ENCODE results near the gene HHAT. TPM values are rescaled to one million over a fixed set of nuclear protein-coding genes. Genes with fewer than 3 reads are reported as not detected.

HHAT gene
- total RNA-seq, 1 donor from 2014 or later: 2.3 TPM

- H3K36me3 Mint-ChIP-seq (ENCODE audit: unreplicated experiment): peaks cover 7% of the 10 kb centered on the region
- peaks cover 13% of the 10 kb centered on the region for H3K4me1 Mint-ChIP-seq (ENCODE audit: low read depth, unreplicated experiment)
- peak overlapping the region; percentile 17 for H3K27ac Mint-ChIP-seq (ENCODE audit: unreplicated experiment)
- H3K27me3 Mint-ChIP-seq (ENCODE audit: unreplicated experiment): peaks cover 3% of the 10 kb centered on the region
- TF ChIP-seq, protein P1, sequence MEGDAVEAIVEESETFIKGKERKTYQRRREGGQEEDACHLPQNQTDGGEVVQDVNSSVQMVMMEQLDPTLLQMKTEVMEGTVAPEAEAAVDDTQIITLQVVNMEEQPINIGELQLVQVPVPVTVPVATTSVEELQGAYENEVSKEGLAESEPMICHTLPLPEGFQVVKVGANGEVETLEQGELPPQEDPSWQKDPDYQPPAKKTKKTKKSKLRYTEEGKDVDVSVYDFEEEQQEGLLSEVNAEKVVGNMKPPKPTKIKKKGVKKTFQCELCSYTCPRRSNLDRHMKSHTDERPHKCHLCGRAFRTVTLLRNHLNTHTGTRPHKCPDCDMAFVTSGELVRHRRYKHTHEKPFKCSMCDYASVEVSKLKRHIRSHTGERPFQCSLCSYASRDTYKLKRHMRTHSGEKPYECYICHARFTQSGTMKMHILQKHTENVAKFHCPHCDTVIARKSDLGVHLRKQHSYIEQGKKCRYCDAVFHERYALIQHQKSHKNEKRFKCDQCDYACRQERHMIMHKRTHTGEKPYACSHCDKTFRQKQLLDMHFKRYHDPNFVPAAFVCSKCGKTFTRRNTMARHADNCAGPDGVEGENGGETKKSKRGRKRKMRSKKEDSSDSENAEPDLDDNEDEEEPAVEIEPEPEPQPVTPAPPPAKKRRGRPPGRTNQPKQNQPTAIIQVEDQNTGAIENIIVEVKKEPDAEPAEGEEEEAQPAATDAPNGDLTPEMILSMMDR (IDR thresholded peaks at IDR 0.05; ENCODE audit: partially characterized antibody, unreplicated experiment): no peak
- peaks cover 2% of the 10 kb centered on the region for H3K9me3 Mint-ChIP-seq (ENCODE audit: unreplicated experiment)
- no peak overlapping the region for H3K4me3 Mint-ChIP-seq (ENCODE audit: unreplicated experiment)
- peak; percentile 32 for DNase-seq
Observed at GRCh38 chr1:210586771-210587170, 258.1 kb downstream of the HHAT start.

- H3K9me3 Mint-ChIP-seq (ENCODE audit: unreplicated experiment): peaks cover 2% of the 10 kb centered on the region
- peaks cover 3% of the 10 kb centered on the region for H3K27me3 Mint-ChIP-seq (ENCODE audit: unreplicated experiment)
- TF ChIP-seq, protein P1 (IDR thresholded peaks at IDR 0.05; ENCODE audit: partially characterized antibody, unreplicated experiment): no peak
- no peak for DNase-seq
- peaks cover 12% of the 10 kb centered on the region for H3K36me3 Mint-ChIP-seq (ENCODE audit: unreplicated experiment)
- H3K4me1 Mint-ChIP-seq (ENCODE audit: low read depth, unreplicated experiment): peaks cover 13% of the 10 kb centered on the region
- H3K4me3 Mint-ChIP-seq (ENCODE audit: unreplicated experiment): no peak overlapping the region
- H3K27ac Mint-ChIP-seq (ENCODE audit: unreplicated experiment): no peak overlapping the region
Observed at GRCh38 chr1:210587566-210587965, 258.9 kb downstream of the HHAT start.

GRCh38 chr1:210588357-210588756, 259.7 kb downstream of the HHAT start:
- Mint-ChIP-seq H3K4me1 (ENCODE audit: low read depth, unreplicated experiment) (peaks cover 13% of the 10 kb centered on the region), H3K27me3 (ENCODE audit: unreplicated experiment) (peaks cover 3% of the 10 kb centered on the region), H3K36me3 (ENCODE audit: unreplicated experiment) (peaks cover 12% of the 10 kb centered on the region), H3K27ac (ENCODE audit: unreplicated experiment) (no peak overlapping the region), H3K9me3 (ENCODE audit: unreplicated experiment) (peaks cover 2% of the 10 kb centered on the region), H3K4me3 (ENCODE audit: unreplicated experiment) (no peak overlapping the region)
- no peak for DNase-seq
- TF ChIP-seq, protein P1 (IDR thresholded peaks at IDR 0.05; ENCODE audit: partially characterized antibody, unreplicated experiment): no peak

- no peak for DNase-seq
- Mint-ChIP-seq H3K27me3 (ENCODE audit: unreplicated experiment) (peaks cover 3% of the 10 kb centered on the region), H3K27ac (ENCODE audit: unreplicated experiment) (no peak overlapping the region), H3K4me1 (ENCODE audit: low read depth, unreplicated experiment) (peaks cover 13% of the 10 kb centered on the region), H3K9me3 (ENCODE audit: unreplicated experiment) (peaks cover 2% of the 10 kb centered on the region), H3K36me3 (ENCODE audit: unreplicated experiment) (peaks cover 12% of the 10 kb centered on the region), H3K4me3 (ENCODE audit: unreplicated experiment) (no peak overlapping the region)
- TF ChIP-seq, protein P1 (IDR thresholded peaks at IDR 0.05; ENCODE audit: partially characterized antibody, unreplicated experiment): no peak
Observed at GRCh38 chr1:210588946-210589345, 260.2 kb downstream of the HHAT start.

DNA sequence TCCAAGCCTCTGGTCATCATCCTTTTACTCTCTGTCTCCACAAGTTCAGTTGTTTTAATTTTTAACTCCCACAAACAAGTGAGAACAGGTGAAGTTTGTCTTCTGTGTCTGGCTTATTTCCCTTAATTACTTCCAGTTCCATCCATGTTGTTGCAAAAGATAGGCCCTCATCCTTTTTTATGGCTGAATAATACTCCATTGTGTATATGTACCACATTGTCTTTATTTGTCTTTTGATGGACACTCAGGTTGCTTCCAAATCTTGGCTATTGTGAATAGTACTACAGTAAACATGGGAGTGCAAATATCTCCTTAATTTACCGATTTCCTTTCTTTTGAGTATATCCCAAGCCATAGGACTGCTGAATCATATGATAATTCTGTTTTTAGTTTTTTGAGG, 262.5 kb downstream of the HHAT start:
- Mint-ChIP-seq H3K9me3 (ENCODE audit: unreplicated experiment) (peaks cover 2% of the 10 kb centered on the region), H3K36me3 (ENCODE audit: unreplicated experiment) (peaks cover 12% of the 10 kb centered on the region), H3K27ac (ENCODE audit: unreplicated experiment) (no peak overlapping the region), H3K4me3 (ENCODE audit: unreplicated experiment) (no peak overlapping the region), H3K27me3 (ENCODE audit: unreplicated experiment) (peaks cover 2% of the 10 kb centered on the region), H3K4me1 (ENCODE audit: low read depth, unreplicated experiment) (peaks cover 10% of the 10 kb centered on the region)
- TF ChIP-seq, protein P1 (IDR thresholded peaks at IDR 0.05; ENCODE audit: partially characterized antibody, unreplicated experiment): no peak
- no peak for DNase-seq
